ENCODE results near the gene SCN4A. TPM values are rescaled to one million over a fixed set of nuclear protein-coding genes. Genes with fewer than 3 reads are reported as not detected.
"Not testable (repeated sequence)": the region's sequence is repeated elsewhere in the genome, so short reads cannot be mapped to it uniquely, and the experiment has no call there.

SCN4A gene
- total RNA-seq, 2 donors from 2014 or later = 0.76 to 2.2 TPM

GRCh38 chr17:63988127-63988478 lies 15.4 kb upstream of the SCN4A start:
- DNase-seq (ENCODE audit: low spot score) = no peak
- intact Hi-C loops (cut with DNase I) = no loop called here

- DNase-seq (ENCODE audit: low spot score) = no peak
- intact Hi-C loops (cut with DNase I) = no loop called here
Observed at GRCh38 chr17:63987221-63988126, 14.8 kb upstream of the SCN4A start.

- intact Hi-C loops (cut with DNase I) = no loop called here
Observed at GRCh38 chr17:63986821-63987220, 14.1 kb upstream of the SCN4A start.

GRCh38 chr17:63985387-63986140 lies 12.8 kb upstream of the SCN4A start:
- no peak for DNase-seq (ENCODE audit: low spot score)
- intact Hi-C loops (cut with DNase I) = no loop called here

More at GRCh38 chr17:63986821-63987220, 14.1 kb upstream of the SCN4A start:
- DNase-seq (ENCODE audit: low spot score) = no peak

- DNase-seq (ENCODE audit: low spot score) = peak; percentile 93
- intact Hi-C loops (cut with DNase I) = no loop called here
Observed at GRCh38 chr17:63984651-63985386, 12.1 kb upstream of the SCN4A start.

GRCh38 chr17:63984236-63984635 lies 11.5 kb upstream of the SCN4A start:
- DNase-seq (ENCODE audit: low spot score) = no peak
- intact Hi-C loops (cut with DNase I) = no loop called here

- DNase-seq (ENCODE audit: low spot score) = no peak
Observed at GRCh38 chr17:63983320-63983719, 10.6 kb upstream of the SCN4A start.

GRCh38 chr17:63982641-63983040 lies 9.9 kb upstream of the SCN4A start:
- intact Hi-C loops (cut with DNase I); DNase-seq (ENCODE audit: low spot score): not testable (repeated sequence)

More at GRCh38 chr17:63983320-63983719, 10.6 kb upstream of the SCN4A start:
- intact Hi-C loops (cut with DNase I) = no loop called here

- intact Hi-C loops (cut with DNase I) = no loop called here
- DNase-seq (ENCODE audit: low spot score) = no peak
Observed at GRCh38 chr17:63978272-63979200, 5.8 kb upstream of the SCN4A start.

- intact Hi-C loops (cut with DNase I) = no loop called here
- no peak for DNase-seq (ENCODE audit: low spot score)
Observed at GRCh38 chr17:63976702-63977101, 4.0 kb upstream of the SCN4A start.

GRCh38 chr17:63975541-63976092 lies 2.9 kb upstream of the SCN4A start:
- no peak for DNase-seq (ENCODE audit: low spot score)
- intact Hi-C loops (cut with DNase I) = no loop called here

- intact Hi-C loops (cut with DNase I) = no loop called here
- no peak for DNase-seq (ENCODE audit: low spot score)
Observed at GRCh38 chr17:63974594-63975192, 2.0 kb upstream of the SCN4A start.

- intact Hi-C loops (cut with DNase I) = no loop called here
- DNase-seq (ENCODE audit: low spot score) = no peak
Observed at GRCh38 chr17:63973930-63974593, 1.3 kb upstream of the SCN4A start.

- intact Hi-C loops (cut with DNase I) = no loop called here
- no peak for DNase-seq (ENCODE audit: low spot score)
Observed at GRCh38 chr17:63973247-63973646, 529 bp upstream of the SCN4A start.

GRCh38 chr17:63969278-63969677 lies 3.4 kb downstream of the SCN4A start:
- DNase-seq (ENCODE audit: low spot score) = no peak
- intact Hi-C loops (cut with DNase I) = no loop called here

- DNase-seq (ENCODE audit: low spot score) = no peak
- intact Hi-C loops (cut with DNase I) = no loop called here
Observed at GRCh38 chr17:63967953-63968352, 4.8 kb downstream of the SCN4A start.

- no peak for DNase-seq (ENCODE audit: low spot score)
- intact Hi-C loops (cut with DNase I) = no loop called here
Observed at GRCh38 chr17:63966646-63967264, 6.0 kb downstream of the SCN4A start.
